Loucy (cell line): ENCODE results near the gene FLRT1.

Experiments used
- CTCF ChIP-seq: fragments of 200-600 bp; sonication (generic); conservative IDR thresholded peaks from 2 replicates; pipeline ENCODE4 v1.5.1; 2014; ENCODE audit warnings: mild to moderate bottlenecking, antibody characterized with exemption, low read length
- EZH2phosphoT487 ChIP-seq: fragments of 200-600 bp; IDR thresholded peaks from 2 replicates; pipeline ENCODE4 v1.6.1; 2018; ENCODE audit warnings: antibody characterized with exemption, mild to moderate bottlenecking, moderate library complexity, borderline replicate concordance

GRCh38 chr11:64026575-64027205 lies 9.0 kb upstream of the FLRT1 start:
- no peak for TF ChIP-seq CTCF
- no peak for TF ChIP-seq EZH2phosphoT487
